HUES64 (cell line): ENCODE results near the gene ENOPH1.

Experiments
- H3K27ac ChIP-seq: 2 replicates; pipeline ENCODE4 v1.7.0; 2013; ENCODE audit warnings: low read depth, low read length, inconsistent platforms
- H3K27me3 ChIP-seq: 2 replicates; pipeline ENCODE4 v1.6.1; 2013; ENCODE audit warnings: mild to moderate bottlenecking, low read length; ENCODE audit not compliant: insufficient read depth
- H3K36me3 ChIP-seq: 2 replicates; pipeline ENCODE4 v1.6.1; 2013; ENCODE audit warnings: mild to moderate bottlenecking, low read length; ENCODE audit not compliant: insufficient read depth
- H3K4me1 ChIP-seq: 2 replicates; pipeline ENCODE4 v1.6.1; 2013; ENCODE audit warnings: mild to moderate bottlenecking, low read length, moderate library complexity; ENCODE audit not compliant: insufficient read depth
- H3K4me3 ChIP-seq: 2 replicates; pipeline ENCODE4 v1.5.1; 2013; ENCODE audit warnings: mild to moderate bottlenecking, low read length, moderate library complexity
- H3K9ac ChIP-seq: 2 replicates; pipeline ENCODE4 v1.6.1; 2013; ENCODE audit warnings: mild to moderate bottlenecking, low read depth, low read length
- H3K9me3 ChIP-seq: 2 replicates; pipeline ENCODE4 v1.6.1; 2013; ENCODE audit warnings: low read depth, low read length; ENCODE audit not compliant: insufficient read depth
- WGBS: fragments of 150-250, 120-280 bp; methylation state at CpG from one replicate; pipeline ENCODE4 v1.1.7; 2013; ENCODE audit warnings: missing lambda C conversion rate; 5-methylcytosine and 5-hydroxymethylcytosine counted together

ENOPH1 gene

DNA sequence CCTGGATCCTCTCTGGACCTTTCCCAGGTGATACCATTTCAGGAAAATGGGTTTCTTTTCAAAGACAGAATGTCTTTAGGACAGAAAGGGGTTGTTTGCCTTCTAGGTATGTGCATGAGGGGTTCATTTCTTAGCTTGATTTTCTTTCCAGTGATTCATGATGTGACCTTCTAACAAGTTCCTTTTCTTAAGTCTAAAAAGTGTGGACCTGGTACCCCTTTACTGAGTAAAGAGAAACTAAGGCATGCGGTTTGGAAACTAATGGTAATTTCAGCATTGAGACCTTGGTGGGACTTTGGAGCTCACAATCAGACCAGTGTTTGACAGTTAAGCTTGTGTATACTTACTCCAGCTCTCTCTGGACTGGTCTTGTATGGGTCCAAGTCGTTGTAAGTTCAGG is 8.7 kb downstream of the ENOPH1 start:
- no peak overlapping the region for H3K4me3 ChIP-seq
- 93% methylated on average over 2 of the region's 2 CpGs for WGBS
- H3K4me1 ChIP-seq, result peaks cover 7% of the 10 kb centered on the region; the same call in 1 of the 2 replicates
- no peaks in the 10 kb centered on the region for H3K27me3 ChIP-seq
- H3K36me3 ChIP-seq, result peaks cover 26% of the 10 kb centered on the region
- no peak overlapping the region for H3K27ac ChIP-seq
- no peak overlapping the region for H3K9ac ChIP-seq
- no peaks in the 10 kb centered on the region for H3K9me3 ChIP-seq

GRCh38 chr4:82447886-82448285 is 17.5 kb downstream of the ENOPH1 start:
- Histone ChIP-seq H3K9ac (no peak overlapping the region), H3K9me3 (no peaks in the 10 kb centered on the region), H3K27ac (no peak overlapping the region), H3K36me3 (peaks cover 57% of the 10 kb centered on the region), H3K27me3 (no peaks in the 10 kb centered on the region), H3K4me3 (no peak overlapping the region), H3K4me1 (no peaks in the 10 kb centered on the region)
- 95% methylated on average over 1 of the region's 1 CpG for WGBS

- Histone ChIP-seq H3K27me3 (no peaks in the 10 kb centered on the region), H3K27ac (no peak overlapping the region), H3K9me3 (no peaks in the 10 kb centered on the region), H3K4me1 (peaks cover 4% of the 10 kb centered on the region; the same call in 1 of the 2 replicates), H3K4me3 (no peak overlapping the region), H3K9ac (no peak overlapping the region), H3K36me3 (peaks cover 81% of the 10 kb centered on the region)
- WGBS, result 95% methylated on average over 13 of the region's 13 CpGs
These were observed 20.8 kb downstream of the ENOPH1 start for GRCh38 chr4:82450966-82451755.

DNA sequence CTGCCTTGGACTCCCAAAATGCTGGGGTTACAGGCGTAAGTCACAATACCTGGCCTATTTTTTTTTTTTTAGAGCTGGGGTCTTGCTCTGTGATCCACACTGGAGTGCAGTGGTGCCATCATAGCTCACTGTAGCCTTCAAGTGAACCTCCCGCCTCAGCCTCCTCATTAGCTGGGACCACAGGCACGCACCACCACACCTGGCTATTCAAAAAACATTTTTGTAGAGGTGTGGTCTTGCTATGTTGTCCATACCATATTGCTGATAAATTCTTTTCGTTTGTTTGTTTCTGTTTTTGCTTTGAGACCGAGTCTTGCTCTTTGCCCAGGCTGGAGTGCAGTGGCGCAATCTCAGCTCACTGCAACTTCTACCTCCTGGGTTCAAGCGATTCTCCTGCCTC is 21.6 kb downstream of the ENOPH1 start:
- H3K9ac ChIP-seq, result no peak overlapping the region
- H3K36me3 ChIP-seq, result peaks cover 90% of the 10 kb centered on the region
- no peaks in the 10 kb centered on the region for H3K27me3 ChIP-seq
- 98% methylated on average over 7 of the region's 7 CpGs for WGBS
- no peaks in the 10 kb centered on the region for H3K9me3 ChIP-seq
- no peak overlapping the region for H3K4me3 ChIP-seq
- no peak overlapping the region for H3K27ac ChIP-seq
- peaks cover 4% of the 10 kb centered on the region; the same call in 1 of the 2 replicates for H3K4me1 ChIP-seq

DNA sequence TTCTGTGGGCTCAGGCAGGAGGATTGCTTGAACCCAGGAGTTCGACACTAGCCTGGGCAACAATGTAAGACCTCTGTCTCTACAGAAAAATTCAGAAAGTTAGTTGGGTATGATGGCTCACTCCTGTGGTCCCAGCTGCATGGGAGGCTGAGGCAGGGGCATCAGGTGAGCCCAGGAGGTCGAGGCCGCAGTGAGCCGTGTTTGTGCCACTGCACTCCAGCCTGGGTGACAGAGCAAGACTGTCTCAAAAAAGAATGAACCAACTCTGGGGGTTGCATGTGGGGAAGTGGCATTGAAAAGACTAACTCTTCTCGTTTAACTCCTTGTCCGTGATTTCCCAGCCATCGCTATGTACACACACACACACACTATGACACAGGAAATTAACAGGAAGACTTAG is 26.9 kb downstream of the ENOPH1 start:
- WGBS, result 96% methylated on average over 4 of the region's 7 CpGs
- H3K36me3 ChIP-seq, result peaks cover 92% of the 10 kb centered on the region
- no peaks in the 10 kb centered on the region for H3K27me3 ChIP-seq
- H3K4me1 ChIP-seq, result peaks cover 4% of the 10 kb centered on the region; the same call in 1 of the 2 replicates
- H3K9ac ChIP-seq, result no peak overlapping the region
- H3K9me3 ChIP-seq, result no peaks in the 10 kb centered on the region
- no peak overlapping the region for H3K27ac ChIP-seq
- no peak overlapping the region for H3K4me3 ChIP-seq

DNA sequence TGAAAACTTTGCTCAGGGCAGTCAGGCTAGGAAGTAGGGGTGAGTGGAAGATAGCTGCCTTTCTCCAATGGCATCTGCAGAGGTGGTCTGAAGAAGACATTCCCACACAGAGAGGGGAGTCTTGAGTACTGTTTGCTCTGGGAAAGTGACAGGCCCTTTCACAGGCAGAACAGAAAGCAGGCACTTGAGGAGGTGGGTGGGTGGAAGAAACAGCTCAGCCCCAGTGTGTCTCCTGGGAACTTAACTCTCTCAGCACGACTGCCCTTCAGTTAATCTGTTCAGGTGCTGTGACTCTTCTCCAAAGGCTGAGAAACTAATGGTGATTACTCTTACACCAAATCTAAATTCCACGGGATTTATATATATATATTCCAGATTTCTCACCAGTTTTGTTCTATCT is 28.3 kb downstream of the ENOPH1 start:
- WGBS, result 90% methylated on average over 2 of the region's 2 CpGs
- Histone ChIP-seq H3K36me3 (peaks cover 94% of the 10 kb centered on the region), H3K9ac (no peak overlapping the region)

GRCh38 chr4:82461710-82462109 is 31.3 kb downstream of the ENOPH1 start:
- Histone ChIP-seq H3K9ac (no peak overlapping the region), H3K27me3 (no peaks in the 10 kb centered on the region), H3K27ac (no peak overlapping the region), H3K4me3 (no peak overlapping the region), H3K36me3 (peaks cover 71% of the 10 kb centered on the region), H3K9me3 (no peaks in the 10 kb centered on the region), H3K4me1 (peaks cover 4% of the 10 kb centered on the region)
- 87% methylated on average over 2 of the region's 2 CpGs for WGBS

More for the DNA sequence above, 28.3 kb downstream of the ENOPH1 start:
- Histone ChIP-seq H3K4me3 (no peak overlapping the region), H3K9me3 (no peaks in the 10 kb centered on the region), H3K4me1 (peaks cover 4% of the 10 kb centered on the region), H3K27ac (no peak overlapping the region), H3K27me3 (no peaks in the 10 kb centered on the region)

DNA sequence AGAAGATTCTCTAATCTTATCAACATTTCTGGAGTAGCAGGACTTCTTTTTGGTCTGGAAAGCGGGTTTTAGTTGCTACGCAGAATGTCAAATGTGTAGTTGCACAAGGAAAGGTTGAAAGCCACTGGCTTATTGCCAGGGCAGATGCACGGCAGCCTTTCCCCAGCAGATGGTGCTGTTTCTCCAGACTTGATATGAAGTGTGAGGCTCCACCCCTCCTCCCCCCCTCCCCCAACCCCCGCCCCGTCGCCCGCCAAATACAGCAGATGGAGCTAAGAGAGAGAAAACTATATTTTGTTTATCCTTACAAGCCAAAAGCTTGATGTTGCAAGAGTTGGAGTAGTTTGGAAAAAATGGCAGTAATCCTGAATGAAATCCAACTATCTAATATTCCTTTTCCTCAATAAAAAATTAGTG is 32.0 kb downstream of the ENOPH1 start:
- Histone ChIP-seq H3K9me3 (no peaks in the 10 kb centered on the region), H3K4me1 (peaks cover 4% of the 10 kb centered on the region), H3K36me3 (peaks cover 64% of the 10 kb centered on the region), H3K9ac (no peak overlapping the region), H3K27ac (no peak overlapping the region), H3K27me3 (no peaks in the 10 kb centered on the region), H3K4me3 (no peak overlapping the region)
- WGBS, result 38% methylated on average over 3 of the region's 7 CpGs

DNA sequence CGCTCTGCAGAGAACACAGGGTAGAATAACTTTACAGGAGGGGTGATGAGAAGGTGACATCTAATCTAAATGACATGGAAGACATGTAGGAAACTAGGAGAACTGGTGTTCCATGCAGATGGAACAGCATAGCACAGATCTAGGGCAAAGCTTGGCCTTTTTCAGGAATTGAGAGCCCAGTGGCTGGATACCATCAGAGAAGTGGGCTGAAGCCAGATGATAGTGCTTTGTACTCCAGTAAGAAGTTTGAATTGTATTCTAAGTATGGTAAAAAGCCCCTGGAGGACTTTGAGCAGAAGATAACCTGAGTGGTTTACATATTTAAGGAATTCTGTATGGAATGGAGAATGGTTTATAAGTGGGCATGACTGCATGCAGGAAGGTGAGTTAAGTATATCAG is 32.8 kb downstream of the ENOPH1 start:
- H3K9ac ChIP-seq, result no peak overlapping the region
- peaks cover 62% of the 10 kb centered on the region for H3K36me3 ChIP-seq
- no peak overlapping the region for H3K27ac ChIP-seq
- H3K9me3 ChIP-seq, result no peaks in the 10 kb centered on the region
- WGBS, result 100% methylated on average over 1 of the region's 1 CpG
- no peaks in the 10 kb centered on the region for H3K27me3 ChIP-seq
- no peak overlapping the region for H3K4me3 ChIP-seq
- peaks cover 4% of the 10 kb centered on the region for H3K4me1 ChIP-seq

DNA sequence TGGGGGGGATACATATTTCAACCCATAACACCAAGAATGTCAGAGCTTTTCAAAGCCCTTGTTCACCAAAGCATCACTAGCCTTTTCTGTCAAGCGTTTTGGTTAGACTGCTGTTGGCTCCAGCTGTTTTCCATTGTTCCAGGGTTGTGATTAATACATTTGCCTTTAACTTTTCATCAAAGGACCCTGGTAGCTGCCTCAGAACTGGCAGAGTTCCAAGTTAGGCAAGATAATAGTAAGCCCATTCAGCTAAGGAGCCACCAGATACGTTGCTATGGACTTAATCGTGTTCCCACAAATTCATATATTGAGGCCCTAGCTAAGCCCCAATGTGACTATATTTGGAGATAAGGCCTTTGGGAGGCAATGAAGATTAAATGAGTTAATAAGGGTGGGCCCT is 37.1 kb downstream of the ENOPH1 start:
- no peaks in the 10 kb centered on the region for H3K27me3 ChIP-seq
- H3K4me1 ChIP-seq, result peaks cover 4% of the 10 kb centered on the region
- no peak overlapping the region for H3K9ac ChIP-seq
- H3K36me3 ChIP-seq, result peaks cover 23% of the 10 kb centered on the region
- WGBS, result 60% methylated on average over 3 of the region's 3 CpGs
- H3K4me3 ChIP-seq, result no peak overlapping the region
- H3K9me3 ChIP-seq, result no peaks in the 10 kb centered on the region
- no peak overlapping the region for H3K27ac ChIP-seq

- no peak overlapping the region for H3K4me3 ChIP-seq
- H3K9ac ChIP-seq, result no peak overlapping the region
- no peaks in the 10 kb centered on the region for H3K4me1 ChIP-seq
- H3K27ac ChIP-seq, result no peak overlapping the region
- H3K9me3 ChIP-seq, result no peaks in the 10 kb centered on the region
- peaks cover 6% of the 10 kb centered on the region; the same call in 1 of the 2 replicates for H3K36me3 ChIP-seq
- 85% methylated on average over 2 of the region's 2 CpGs for WGBS
- H3K27me3 ChIP-seq, result no peaks in the 10 kb centered on the region
These were observed 39.5 kb downstream of the ENOPH1 start for GRCh38 chr4:82469791-82470345.
